Hippocampal formation (tissue), 2 donors: ENCODE data around the gene ZNF853.
"Not testable (repeated sequence)": the region's sequence is repeated elsewhere in the genome, so short reads cannot be mapped to it uniquely, and the experiment has no call there.

Source experiments
- DNase-seq, 2 donors: peaks; one replicate each; lab custom pipeline; 2025; lab: John Stamatoyannopoulos, UW

ZNF853 gene

DNA sequence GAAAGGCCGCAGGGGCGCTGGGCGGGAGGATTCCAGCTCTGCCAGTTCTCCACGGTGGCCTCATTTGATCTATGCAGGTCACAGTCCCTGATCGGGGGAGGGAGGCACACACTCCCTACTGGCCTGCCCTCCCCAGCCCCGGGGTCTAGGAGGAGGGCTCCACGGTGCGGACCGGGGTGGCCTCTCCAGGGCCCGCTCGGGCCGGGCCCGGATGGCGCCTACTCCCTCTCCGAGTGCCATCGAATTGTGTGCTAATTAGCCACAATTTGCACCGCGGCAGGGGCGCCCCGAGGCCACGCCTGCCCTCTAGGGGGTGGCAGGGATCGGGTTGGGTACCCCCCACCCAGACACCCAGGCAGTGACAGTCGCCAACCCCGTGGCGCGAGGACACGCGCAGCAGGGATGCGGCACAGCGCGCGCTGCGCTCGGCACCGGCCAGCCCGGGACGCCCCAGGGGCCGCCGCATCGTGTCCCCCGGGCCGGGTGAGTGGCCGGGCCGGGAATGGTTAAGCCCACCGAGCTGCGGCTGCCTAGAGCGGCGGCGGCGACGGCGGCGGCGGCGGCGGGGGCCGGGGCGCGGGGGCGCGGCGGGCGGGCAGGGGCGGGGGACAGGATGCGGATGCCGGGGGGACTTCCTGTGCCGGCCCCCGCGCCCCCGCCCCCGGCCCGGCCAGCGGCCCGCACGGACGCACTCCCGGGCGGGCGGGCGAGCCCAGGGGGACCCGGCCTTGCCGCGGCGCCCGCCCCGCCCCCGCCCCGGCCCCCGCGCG is at the start of gene ZNF853:
TSS of gene ZNF853 (plus strand) at position 658 of the 770 bp plus-strand sequence. CDS start 565 bp downstream, outside the sequence.
- DNase-seq, result peak; percentile 11 to 23

DNA sequence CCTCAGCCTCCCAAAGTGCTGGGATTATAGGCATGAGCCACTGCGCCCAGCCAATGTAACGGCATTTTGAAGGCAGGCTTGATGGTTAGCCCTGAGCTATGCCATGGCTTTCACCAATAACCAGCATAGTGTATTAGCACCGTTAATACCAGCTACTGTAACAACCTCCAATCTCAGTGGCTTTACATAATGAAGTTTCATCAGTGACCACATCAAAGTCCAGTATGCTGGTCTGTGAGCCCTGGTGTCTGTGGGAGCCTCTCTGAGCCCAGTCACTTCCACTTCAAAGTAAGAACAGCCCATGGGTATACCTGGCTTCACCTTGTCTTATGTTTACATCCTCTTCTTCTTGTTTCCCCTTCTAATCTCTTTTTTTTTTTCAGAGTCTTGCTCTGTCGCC is 49.8 kb upstream of the ZNF853 start:
- DNase-seq, result no peak

DNA sequence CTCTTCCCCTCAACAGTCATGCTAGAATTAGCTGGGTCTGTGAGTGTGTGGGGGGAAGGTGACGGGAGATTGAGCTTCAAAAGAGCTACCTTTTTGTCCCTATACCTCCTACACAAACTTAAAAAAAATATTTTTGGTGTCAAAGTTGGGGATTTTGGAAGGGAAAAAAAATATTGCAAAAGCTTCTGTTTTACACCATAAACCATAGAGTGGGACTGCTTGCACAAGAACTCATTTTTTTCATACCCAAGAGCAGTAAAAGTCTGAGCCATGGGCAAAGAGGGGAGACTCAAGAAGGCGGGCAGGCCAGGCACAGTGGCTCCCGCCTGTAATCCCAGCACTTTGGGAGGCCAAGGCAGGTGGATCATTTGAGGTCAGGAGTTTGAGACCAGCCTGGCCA is 47.5 kb upstream of the ZNF853 start:
- DNase-seq, result no peak

DNA sequence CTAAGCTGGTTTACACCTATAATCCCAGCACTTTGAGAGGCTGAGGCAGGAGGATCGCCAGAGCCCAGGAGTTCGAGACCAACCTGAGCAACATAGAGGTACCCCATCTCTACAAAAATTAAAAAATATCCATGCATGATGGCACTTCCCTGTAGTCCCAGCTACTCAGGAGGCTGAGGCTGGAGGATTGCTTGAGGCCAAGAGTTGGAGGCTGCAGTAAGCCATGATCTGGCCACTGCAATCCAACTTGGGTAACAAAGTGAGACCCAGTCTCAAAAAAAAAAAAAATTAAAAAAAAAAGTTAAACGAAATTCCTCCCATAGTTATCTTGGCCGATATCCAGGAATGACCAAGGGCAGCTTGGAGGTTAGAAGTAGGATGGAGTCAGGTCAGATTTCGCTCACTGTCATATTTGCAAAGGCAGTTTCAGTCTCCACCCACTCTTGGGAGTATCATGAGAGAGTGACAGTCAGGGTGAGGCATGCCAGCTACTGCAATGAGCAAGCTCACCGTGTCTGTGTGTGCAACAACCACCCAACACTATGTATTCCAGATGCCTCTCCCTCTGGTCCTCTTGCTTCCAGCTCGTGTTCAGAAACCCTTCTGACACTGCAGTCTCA is 44.1 kb upstream of the ZNF853 start:
- DNase-seq, result no peak

DNA sequence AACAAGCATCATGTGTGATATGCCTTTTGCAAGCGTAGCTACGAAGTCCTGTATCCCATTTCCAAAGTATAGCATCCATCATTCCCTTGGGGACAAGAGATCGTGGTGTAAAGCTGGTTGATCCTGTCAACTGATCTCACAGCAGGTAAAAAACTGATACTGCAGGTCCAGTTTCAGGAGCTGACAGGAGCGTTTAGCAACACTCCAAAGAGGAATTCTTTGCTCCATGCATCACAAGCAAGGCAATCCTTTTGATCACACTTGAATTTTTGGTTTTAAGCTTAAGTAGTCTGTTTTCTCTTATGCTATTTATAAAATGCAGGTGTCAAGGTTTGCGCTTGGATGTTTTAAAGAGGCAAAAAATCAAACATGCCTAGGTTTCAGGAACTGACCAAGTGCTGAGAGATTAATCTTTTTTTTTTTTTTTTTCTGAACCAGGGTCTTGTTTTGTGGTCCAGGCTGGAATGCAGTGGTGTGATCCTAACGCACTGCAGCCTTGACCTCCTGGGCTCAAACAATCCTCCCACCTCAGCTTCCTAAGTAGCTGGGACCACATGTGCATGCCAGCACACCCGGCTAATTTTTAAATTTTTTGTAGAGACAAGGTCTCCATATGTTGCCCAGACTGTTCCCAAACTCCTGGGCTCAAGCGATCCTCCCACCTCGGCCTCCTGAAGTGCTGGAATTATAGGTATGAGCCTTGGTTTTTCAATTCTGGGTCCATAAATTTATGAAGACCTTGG is 40.0 kb upstream of the ZNF853 start:
- no peak for DNase-seq

DNA sequence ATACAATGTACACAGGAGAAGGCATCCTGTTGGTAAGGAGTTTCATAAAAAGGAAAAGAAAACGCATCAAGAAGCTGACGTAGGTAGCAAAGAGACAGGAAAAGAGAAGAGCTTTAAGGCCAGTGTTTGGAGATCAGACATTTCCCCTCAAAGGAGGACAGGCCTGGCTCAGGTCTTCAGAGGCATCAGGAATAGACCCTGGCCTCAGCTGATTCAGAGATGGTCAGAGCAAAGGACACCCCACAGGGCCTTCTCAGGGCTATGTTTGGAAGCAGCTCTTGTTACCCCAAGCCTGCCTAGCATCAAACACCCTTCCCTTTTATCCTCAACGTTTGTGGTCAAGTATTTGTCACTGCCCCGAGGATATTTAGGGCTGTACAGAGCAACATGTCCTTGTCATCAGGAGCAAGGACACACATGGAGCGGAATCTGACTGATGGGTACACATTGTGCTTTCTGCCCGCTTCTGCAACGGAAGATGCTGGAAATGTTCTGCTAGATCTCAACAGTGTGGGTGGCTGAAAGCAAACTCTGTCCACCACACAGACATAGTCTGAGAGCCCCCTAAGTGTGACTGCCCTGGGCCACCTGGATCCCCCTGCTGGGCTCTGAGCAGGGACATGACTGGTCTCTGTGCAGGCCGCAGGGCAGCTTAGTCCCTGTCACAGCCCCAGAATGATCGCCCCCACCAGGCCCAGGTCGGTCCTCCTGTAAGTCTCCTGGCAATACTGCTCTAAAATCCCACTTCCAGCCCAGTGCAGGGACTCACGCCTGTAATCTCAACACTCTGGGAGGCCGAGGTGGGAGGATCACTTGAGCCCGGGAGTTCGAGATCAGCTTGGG is 39.2 kb upstream of the ZNF853 start:
- no peak for DNase-seq

DNA sequence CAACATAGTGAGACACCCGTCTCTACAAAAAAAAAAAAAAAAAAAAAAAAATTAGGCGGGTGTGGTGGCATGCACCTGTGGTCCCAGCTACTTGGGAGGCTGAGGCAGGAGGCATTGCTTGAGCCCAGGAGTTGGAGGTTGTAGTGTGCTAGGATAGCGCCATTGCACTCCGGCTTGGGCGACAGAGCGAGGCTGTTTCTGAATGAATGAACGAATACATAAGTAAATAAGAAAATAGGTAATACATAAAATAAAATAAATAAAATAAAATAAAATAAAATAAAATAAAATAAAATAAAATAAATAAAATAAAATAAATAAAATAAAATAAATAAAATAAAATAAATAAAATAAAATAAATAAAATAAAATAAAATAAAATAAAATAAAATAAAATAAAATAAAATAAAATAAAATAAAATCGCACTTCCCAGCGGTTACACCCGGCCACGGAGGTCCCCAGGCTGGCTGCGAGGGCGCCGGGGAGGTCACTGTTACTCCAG is 38.5 kb upstream of the ZNF853 start:
- DNase-seq, result not testable (repeated sequence)

DNA sequence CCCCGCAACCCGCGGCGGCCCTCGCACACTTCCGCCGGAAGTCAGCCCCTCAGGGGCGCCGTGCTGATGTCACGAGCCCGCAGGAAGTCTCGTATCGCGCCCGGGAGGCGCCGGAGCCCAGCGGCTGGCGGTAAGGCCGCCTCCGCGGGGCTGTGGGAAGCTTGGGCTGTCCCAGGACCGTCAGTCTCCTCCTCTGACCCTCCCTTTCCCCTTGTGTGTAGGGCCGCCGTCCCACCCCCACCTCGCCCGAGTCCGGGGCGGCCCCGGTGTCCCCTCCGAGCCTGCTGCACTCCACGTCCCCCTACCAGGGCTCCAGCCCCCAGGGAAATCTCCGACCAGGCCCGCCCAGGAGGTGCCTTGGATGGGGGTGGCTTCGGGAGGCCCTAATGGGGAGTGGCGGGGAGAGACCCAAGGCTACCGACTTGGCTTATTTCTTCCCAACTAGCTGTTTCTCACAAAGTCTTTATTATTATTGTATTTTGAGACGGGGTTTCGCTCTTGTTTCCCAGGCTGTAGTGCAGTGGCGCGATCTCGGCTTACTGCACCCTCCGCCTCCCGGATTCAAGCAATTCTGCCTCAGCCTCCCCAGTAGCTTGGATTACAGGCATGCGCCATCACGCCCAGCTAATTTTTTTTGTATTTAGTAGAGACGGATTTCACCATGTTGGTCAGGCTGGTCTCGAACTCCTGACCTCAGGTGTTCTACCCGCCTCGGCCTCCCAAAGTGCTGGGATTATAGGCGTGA is 37.9 kb upstream of the ZNF853 start, which contains the start of gene ZDHHC4:
TSS of gene ZDHHC4 (plus strand) at position 86 of the 745 bp plus-strand sequence. CDS start 3,108 bp downstream, outside the sequence.
- peak; percentile 58 to 78 for DNase-seq

DNA sequence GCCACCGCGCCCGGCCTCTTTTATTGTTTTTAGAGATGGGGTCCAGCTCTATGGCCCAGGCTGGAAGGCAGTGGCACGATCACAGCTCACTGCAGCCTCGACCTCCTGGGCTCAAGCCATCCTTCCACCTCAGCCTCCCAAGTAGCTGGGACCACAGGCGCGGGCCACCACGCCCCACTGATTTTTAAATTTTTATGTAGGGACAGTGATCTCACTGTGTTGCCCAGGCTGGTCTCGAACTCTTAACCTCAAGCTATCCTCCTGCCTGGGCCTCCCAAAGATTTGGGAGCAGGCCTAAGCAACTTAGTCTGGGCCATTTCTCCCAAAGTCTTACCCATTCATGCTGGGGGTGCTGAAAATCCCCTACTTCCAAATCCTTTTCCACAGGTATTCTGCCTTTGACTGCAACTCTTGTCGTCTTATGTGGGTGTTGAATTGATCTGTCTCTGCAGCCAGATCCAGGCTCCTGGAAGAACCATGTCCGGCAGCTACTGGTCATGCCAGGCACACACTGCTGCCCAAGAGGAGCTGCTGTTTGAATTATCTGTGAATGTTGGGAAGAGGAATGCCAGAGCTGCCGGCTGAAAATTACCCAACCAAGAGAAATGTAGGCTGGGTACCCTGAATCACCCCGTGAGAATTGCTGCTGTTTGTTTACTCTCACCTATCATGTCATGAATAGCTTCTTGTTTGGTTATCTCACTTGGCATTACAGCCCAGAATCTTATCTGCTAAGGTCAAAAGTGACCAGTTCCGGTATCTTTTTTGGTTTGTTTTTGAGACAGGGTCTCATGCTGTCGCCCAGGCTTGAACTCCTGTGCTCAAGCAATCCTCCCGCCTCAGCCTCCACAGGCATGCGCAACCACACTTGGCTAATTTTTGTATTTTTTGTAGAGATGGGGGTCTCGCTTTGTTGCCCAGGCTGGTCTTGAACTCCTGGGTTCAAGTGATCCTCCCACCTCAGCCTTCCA is 37.0 kb upstream of the ZNF853 start:
- DNase-seq, result no peak

DNA sequence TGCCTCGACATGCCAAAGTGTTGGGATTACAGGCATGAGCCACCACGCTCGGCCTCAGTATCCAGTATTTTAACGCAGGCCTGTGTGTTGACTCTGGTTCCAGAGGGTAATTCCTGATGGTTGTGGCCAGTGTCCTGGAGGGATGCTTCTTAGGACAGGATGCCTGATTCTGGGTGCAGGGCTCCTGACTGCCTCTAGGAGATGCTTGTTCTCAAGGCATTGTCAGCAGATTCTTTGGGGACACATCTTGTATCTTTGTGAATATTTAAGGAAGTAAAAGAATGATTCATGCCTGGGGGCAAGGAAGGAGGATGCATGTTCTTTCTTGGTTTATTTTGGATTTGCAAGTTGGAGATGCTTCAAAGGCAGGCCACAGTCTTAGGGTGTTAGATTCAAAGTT is 36.0 kb upstream of the ZNF853 start:
- no peak for DNase-seq

DNA sequence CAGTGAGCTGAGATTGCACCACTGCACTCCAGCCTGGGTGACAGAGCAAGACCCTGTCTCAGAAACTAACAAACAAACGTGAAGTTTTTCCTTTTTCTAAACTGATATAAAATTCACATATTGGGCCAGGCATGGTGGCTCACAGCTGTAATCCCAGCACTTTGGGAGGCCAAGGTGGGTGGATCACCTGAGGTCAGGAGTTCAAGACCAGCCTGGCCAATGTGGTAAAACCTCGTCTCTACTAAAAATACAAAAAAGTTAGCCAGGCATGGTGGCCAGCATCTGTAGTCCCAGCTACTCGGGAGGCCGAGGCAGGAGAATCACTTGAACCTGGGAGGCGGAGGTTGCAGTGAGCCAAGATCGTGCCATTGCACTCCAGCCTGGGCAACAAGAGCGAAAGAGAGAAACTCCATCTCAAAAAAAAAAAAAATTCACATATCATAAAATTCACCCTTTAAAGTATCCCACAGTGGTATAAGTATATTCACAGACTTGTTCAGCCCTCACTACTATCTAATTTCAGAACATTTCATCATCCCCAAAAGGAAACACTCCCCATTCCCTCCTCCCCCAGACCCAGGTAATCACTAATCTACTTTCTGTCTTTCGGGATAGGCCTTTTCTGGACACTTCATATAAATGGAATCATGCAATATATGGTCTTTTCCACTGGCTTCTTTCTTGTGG is 29.5 kb upstream of the ZNF853 start:
- DNase-seq, result not testable (repeated sequence)

DNA sequence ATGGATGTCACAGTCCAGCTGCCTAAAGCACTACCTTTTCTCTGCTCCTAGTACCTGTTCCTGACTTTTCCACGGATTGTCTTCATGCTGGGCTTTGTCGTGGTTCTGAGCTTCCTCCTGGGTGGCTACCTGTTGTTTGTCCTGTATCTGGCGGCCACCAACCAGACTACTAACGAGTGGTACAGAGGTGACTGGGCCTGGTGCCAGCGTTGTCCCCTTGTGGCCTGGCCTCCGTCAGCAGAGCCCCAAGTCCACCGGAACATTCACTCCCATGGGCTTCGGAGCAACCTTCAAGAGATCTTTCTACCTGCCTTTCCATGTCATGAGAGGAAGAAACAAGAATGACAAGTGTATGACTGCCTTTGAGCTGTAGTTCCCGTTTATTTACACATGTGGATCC is 26.8 kb upstream of the ZNF853 start:
- no peak for DNase-seq

DNA sequence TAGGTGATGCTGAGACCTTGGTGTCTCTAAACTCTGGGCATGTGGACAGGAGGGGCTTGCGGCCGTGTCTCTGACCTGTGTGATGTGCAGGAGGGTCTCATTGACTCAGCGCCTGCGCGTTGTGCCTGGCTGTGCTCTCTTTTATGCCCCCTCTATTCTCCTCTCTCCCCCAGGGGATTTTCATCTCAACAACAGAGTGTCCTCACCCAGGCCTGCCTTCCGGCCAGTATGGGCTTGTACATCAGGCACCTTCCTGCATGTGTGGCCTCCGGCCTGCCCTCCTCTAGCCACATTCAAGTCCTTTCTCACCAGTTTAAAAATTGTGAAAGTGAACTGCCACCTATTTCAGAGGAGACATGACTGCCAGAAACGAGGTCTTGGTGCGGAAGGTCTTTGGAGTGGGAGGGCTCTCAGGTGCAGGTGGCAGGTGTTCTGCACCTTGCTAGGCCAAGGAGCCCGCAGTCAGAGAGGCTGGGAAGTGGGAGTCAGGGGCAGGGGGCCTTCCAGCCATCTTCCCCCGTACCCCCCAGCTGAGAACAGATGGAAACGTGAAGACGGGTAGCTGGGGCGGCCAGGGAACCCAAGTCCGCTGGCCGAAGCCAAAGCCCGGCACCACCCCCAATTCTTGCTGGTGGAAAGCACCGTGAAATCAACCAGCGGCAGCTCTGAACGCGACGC is 26.1 kb upstream of the ZNF853 start:
- no peak for DNase-seq

DNA sequence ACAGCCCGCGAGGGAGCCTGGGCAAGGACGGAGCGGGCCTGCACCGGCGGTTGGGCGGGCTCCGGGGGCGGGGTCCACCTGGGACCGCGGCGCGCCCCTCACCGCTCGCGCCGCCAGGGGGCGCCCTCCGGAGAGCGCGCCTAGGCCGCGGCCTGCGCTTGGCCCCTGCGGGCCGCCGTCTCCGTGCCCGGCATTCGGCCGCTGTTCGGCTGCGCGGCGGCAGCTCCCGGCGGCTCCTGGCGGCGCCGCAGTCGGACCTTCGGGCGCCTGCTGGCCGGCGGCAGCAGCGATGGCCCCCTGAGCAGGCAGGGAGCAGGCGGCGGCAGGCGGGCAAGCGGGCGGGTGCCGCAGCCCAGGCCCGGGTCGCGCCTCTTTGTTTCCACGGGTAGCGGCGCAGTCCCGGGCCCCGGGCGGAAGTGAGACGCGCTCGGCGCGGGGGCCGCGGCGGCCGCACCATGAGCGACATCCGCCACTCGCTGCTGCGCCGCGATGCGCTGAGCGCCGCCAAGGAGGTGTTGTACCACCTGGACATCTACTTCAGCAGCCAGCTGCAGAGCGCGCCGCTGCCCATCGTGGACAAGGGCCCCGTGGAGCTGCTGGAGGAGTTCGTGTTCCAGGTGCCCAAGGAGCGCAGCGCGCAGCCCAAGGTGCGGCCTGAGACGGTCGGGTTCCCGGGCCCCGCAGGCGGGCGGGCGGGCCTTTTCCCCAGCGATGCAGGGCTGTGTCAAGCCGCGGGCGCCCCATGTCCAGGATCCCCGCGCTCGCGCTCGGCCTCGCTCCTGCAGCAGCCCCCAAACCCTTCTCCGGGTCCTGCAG is 25.4 kb upstream of the ZNF853 start, which contains the start of gene INTS15:
TSS of gene INTS15 (plus strand) at position 193 of the 816 bp plus-strand sequence. CDS start at position 456, 263 bp downstream.
- peak; percentile 57 to 66 for DNase-seq

DNA sequence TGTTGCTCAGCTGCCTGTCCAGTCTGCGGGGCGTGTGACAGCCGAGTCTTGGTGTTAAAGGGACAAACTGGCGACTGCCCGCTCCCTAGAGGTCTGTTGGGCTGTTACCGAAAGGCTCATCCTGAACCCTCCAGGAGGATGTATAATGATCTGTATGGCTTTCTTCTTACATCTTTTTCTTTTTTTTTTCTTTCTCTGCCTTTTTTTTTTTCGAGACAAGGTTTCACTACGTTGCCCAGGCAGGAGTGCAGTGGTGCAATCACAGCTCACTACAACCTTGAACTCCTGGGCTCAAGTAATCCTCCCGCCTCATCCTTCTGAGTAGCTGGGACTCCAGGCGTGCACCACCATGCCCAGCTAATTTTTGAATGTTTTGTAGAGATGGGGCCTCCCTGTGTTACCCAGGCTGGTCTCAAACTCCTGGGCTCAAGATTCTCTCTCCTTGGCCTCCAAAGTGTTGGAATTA is 24.7 kb upstream of the ZNF853 start:
- no peak for DNase-seq

DNA sequence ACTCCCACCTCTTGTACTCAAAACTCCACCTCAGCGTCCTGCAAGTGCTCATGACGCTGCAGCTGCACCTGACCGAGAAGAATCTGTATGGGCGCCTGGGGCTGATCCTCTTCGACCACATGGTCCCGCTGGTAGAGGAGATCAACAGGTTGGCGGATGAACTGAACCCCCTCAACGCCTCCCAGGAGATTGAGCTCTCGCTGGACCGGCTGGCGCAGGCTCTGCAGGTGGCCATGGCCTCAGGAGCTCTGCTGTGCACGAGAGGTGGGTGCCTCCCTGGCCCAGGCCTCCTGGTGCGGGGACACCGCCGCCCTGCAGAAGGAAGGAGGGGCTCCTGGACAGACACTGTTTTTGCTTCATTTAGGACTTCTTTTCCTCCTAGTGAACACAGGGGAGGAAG is 15.3 kb upstream of the ZNF853 start:
- no peak for DNase-seq

DNA sequence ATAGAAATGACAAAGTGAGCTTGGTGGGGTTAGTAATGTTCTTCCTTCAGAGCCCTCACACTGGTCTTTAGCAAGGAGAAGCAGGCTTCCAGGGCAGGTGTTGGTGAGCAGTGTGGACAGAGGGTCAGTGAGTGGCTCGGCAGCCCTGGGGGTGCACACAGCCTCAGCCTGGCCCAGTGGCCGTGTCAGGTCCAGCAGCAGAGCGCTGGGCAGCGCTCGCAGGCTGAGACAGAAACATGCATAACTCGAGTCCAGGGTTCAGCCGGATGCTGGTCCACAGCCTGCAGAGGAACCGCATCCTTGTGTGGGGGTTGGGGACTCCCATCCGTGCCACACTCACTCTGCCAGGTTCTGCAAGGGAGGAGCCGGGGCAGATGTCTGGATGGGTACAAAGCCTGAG is 11.0 kb upstream of the ZNF853 start:
- DNase-seq, result no peak
